HUDEP-2 (cell line): ENCODE measurements around the gene NCAM1.

ENCODE experiments used
- DNase-seq, 76 experiments: peaks; one replicate each; lab custom pipeline; 2025; ENCODE audit not compliant: unreplicated experiment in 76 of 76; lab: John Stamatoyannopoulos, UW

Gene NCAM1

GRCh38 chr11:113162592-113162962 lies 201.4 kb downstream of the NCAM1 start:
- no peak for DNase-seq

GRCh38 chr11:113163291-113164030 lies 202.2 kb downstream of the NCAM1 start:
- no peak for DNase-seq

- no peak for DNase-seq
These were observed 205.1 kb downstream of the NCAM1 start for GRCh38 chr11:113166280-113166679.

GRCh38 chr11:113167599-113167998 lies 206.4 kb downstream of the NCAM1 start:
- DNase-seq = no peak

GRCh38 chr11:113168354-113169342 lies 207.4 kb downstream of the NCAM1 start:
- no peak for DNase-seq

GRCh38 chr11:113172382-113172951 lies 211.2 kb downstream of the NCAM1 start:
- no peak for DNase-seq

GRCh38 chr11:113173126-113173525 lies 211.9 kb downstream of the NCAM1 start:
- no peak for DNase-seq

- no peak for DNase-seq
These were observed 213.7 kb downstream of the NCAM1 start for GRCh38 chr11:113174882-113175281.

GRCh38 chr11:113176599-113177360 lies 215.6 kb downstream of the NCAM1 start:
- DNase-seq = no peak

- no peak for DNase-seq
These were observed 216.5 kb downstream of the NCAM1 start for GRCh38 chr11:113177671-113178070.

- DNase-seq = peak in 1 of 76 experiments; percentile 13
These were observed 217.3 kb downstream of the NCAM1 start for GRCh38 chr11:113178381-113179070.

GRCh38 chr11:113179181-113179704 lies 218.0 kb downstream of the NCAM1 start:
- no peak for DNase-seq

- no peak for DNase-seq
These were observed 219.9 kb downstream of the NCAM1 start for GRCh38 chr11:113181094-113181493.

GRCh38 chr11:113182288-113182687 lies 221.1 kb downstream of the NCAM1 start:
- no peak for DNase-seq

GRCh38 chr11:113184498-113184897 lies 223.3 kb downstream of the NCAM1 start:
- DNase-seq = no peak

- DNase-seq = no peak
These were observed 227.2 kb downstream of the NCAM1 start for GRCh38 chr11:113188371-113188834.

GRCh38 chr11:113189909-113190667 lies 228.9 kb downstream of the NCAM1 start:
- no peak for DNase-seq

- DNase-seq = no peak
These were observed 231.1 kb downstream of the NCAM1 start for GRCh38 chr11:113192121-113192925.
